T-helper 2 cell treated with Interferon-gamma antibody and Interleukin-4, amounts not matched to agents 5 μg/mL and 100 μg/mL, for 36 hours (primary cell): ENCODE data around the gene SOD3.

Experiments
- DNase-seq: peaks from one replicate; pipeline ENCODE4 v3.0.0; 2021; ENCODE audit warnings: low spot score
- H3K27ac Mint-ChIP-seq: one replicate; pipeline ENCODE4 v1.8.0; 2021; ENCODE audit warnings: mild to moderate bottlenecking, mixed read lengths
- H3K27me3 Mint-ChIP-seq: one replicate; pipeline ENCODE4 v1.8.0; 2021; ENCODE audit warnings: low read depth, mixed read lengths
- H3K36me3 Mint-ChIP-seq: one replicate; pipeline ENCODE4 v1.8.0; 2021; ENCODE audit warnings: low read depth, mixed read lengths
- H3K4me1 Mint-ChIP-seq: one replicate; pipeline ENCODE4 v1.8.0; 2021; ENCODE audit warnings: low read depth, mixed read lengths
- H3K4me3 Mint-ChIP-seq: one replicate; pipeline ENCODE4 v1.8.0; 2022; ENCODE audit warnings: mild to moderate bottlenecking, moderate library complexity, mixed read lengths
- H3K9me3 Mint-ChIP-seq: one replicate; pipeline ENCODE4 v1.8.0; 2021; ENCODE audit warnings: mixed read lengths

Gene SOD3

DNA sequence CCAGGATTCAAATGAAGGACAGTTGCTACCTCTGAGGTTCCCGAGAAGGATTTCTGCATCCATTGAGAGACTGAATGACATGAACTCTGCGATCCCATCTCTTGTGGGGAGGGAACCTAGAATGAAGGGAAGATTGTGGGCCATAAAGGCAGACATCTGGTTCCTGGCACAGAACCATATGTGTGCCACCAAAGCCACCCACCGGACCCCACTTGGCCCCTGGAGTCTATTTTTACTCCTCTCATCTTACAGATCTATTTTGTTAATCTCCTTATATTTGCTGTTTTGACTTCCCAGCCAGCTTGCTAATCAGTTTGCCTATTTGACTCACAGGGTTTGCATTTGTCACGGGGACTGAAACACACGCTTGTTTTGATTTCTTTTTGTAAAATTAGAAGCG is 7.3 kb downstream of the SOD3 start:
- no peak for DNase-seq
- H3K9me3 Mint-ChIP-seq, result no peaks in the 10 kb centered on the region
- H3K4me1 Mint-ChIP-seq, result no peaks in the 10 kb centered on the region
- H3K27ac Mint-ChIP-seq, result no peak overlapping the region
- no peak overlapping the region for H3K4me3 Mint-ChIP-seq
- no peaks in the 10 kb centered on the region for H3K36me3 Mint-ChIP-seq
- H3K27me3 Mint-ChIP-seq, result peaks cover 27% of the 10 kb centered on the region

DNA sequence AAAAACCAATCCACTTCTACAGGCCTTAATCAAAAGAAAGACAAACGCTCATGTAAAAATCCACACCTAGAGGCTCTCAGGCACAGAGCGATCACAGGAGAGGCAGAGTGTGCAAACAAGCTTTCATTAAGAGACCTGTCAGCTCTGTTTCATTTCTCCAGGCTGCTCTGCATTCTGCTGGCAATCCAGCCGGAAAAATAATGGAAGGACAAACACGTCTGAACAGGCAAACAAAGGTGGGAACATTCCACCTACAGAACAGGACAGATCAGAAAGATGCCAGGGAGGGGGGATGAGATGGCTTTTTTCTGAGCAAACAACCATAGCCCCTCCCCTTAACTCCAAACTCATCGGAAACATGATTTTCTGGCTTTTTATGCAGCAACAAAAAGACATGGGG is 9.7 kb downstream of the SOD3 start:
- DNase-seq, result no peak
- Mint-ChIP-seq H3K9me3 (no peaks in the 10 kb centered on the region), H3K27ac (no peak overlapping the region), H3K27me3 (peaks cover 18% of the 10 kb centered on the region), H3K4me1 (no peaks in the 10 kb centered on the region), H3K36me3 (no peaks in the 10 kb centered on the region), H3K4me3 (no peak overlapping the region)

DNA sequence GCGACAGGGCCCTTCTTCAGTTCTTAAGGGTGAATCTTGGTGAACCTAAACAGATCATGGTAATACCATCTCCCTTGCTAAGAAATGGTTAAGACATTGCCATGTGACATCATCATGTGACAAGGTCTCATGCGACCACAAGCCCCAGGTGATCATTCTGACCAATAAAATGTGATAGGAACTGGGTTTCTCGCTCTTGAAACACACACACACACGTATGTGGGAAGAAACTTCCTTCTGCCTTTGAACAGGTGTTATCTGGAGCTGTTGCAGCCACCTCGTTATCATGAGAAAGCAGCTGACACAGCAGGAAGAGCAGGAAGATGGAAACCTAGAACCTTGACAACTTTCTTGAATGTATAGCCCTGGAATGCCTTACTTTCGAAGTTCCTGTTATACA is 10.2 kb downstream of the SOD3 start:
- no peaks in the 10 kb centered on the region for H3K4me1 Mint-ChIP-seq
- peaks cover 14% of the 10 kb centered on the region for H3K27me3 Mint-ChIP-seq
- no peak for DNase-seq
- no peak overlapping the region for H3K27ac Mint-ChIP-seq
- no peaks in the 10 kb centered on the region for H3K9me3 Mint-ChIP-seq
- no peaks in the 10 kb centered on the region for H3K36me3 Mint-ChIP-seq
- no peak overlapping the region for H3K4me3 Mint-ChIP-seq

DNA sequence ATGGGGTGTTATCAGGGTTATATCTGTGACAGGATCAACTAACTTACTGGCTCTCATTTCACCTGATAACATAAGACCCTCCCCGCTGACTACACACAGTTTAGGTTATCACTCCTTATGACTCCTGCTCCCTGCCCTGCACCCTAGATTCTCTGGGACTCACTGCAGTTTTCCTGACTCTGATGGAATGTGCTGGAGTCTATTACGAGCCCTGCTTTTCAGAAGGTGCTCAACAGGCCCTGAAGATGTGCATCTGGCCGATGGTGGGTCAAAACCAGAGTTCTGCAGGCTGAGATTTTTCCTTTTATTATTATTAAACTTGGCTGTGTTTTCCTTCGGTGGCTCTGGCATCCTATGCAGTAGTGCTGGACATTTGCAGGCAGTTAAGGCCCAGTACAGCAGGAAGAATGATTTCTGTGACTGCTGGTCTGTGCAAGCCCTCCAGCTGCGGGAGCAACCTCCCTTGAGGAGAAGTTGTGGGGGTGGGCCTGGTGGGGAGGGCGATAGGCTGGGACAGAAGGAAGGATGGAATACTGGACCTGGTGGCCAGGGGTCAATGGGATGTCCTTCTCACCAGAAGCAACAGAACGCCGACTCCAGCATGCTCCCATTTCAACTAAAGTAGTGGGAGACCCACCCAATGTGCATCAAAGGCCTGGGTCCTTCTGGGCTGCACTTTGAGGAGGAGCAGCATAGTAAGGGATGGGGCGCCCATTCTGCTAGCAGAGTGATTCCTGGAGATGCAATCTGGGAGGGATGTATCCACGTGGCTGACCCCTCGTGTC is 11.0 kb downstream of the SOD3 start:
- no peak for DNase-seq
- peaks cover 7% of the 10 kb centered on the region for H3K27me3 Mint-ChIP-seq
- H3K36me3 Mint-ChIP-seq, result no peaks in the 10 kb centered on the region
- no peaks in the 10 kb centered on the region for H3K4me1 Mint-ChIP-seq
- H3K4me3 Mint-ChIP-seq, result no peak overlapping the region
- no peaks in the 10 kb centered on the region for H3K9me3 Mint-ChIP-seq
- no peak overlapping the region for H3K27ac Mint-ChIP-seq

DNA sequence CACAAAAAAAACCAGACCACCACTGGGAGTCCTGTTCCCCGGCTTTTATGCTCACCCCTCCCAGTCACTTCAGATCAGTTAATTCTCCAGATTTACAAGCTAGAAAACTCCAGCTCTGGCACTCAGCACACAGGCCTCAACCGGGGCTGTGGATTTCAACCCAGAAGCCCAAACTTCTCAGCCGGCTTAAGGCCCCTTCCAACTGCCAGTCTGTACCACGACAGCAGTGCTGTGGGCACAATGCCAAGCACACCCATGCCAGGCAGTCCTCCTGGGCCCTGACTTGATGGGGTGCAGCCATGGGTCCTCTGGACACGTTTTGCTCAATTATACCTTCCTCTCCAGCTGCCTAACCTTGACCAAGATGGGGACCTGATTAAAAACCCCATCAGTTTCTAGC is 12.2 kb downstream of the SOD3 start:
- DNase-seq, result no peak
- no peaks in the 10 kb centered on the region for H3K4me1 Mint-ChIP-seq
- H3K9me3 Mint-ChIP-seq, result no peaks in the 10 kb centered on the region
- no peaks in the 10 kb centered on the region for H3K36me3 Mint-ChIP-seq
- H3K27ac Mint-ChIP-seq, result no peak overlapping the region
- H3K4me3 Mint-ChIP-seq, result no peak overlapping the region
- peaks cover under 1% of the 10 kb centered on the region for H3K27me3 Mint-ChIP-seq

DNA sequence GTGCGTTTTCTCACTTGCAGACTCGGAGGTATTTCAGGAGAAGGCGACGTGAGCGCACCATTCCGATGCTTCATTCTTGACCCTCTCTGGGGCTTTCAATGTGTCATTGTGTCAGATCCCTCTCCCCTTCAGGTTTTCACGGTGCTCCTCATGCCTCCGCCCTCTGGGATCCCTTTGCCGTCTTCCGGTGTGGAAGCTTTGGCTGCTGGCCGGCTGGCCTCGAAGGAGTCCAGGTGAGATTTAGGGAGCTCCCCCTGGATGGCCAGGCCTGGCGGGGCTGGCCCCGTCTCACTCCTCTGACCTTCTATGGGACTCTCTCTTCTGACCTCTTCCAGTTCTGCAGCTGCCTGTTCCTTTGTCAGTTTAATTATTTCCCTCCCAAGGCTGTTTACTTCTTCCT is 12.9 kb downstream of the SOD3 start:
- H3K27ac Mint-ChIP-seq, result no peak overlapping the region
- no peak for DNase-seq
- H3K4me3 Mint-ChIP-seq, result no peak overlapping the region
- H3K9me3 Mint-ChIP-seq, result no peaks in the 10 kb centered on the region
- H3K27me3 Mint-ChIP-seq, result no peaks in the 10 kb centered on the region
- H3K36me3 Mint-ChIP-seq, result no peaks in the 10 kb centered on the region
- H3K4me1 Mint-ChIP-seq, result no peaks in the 10 kb centered on the region

DNA sequence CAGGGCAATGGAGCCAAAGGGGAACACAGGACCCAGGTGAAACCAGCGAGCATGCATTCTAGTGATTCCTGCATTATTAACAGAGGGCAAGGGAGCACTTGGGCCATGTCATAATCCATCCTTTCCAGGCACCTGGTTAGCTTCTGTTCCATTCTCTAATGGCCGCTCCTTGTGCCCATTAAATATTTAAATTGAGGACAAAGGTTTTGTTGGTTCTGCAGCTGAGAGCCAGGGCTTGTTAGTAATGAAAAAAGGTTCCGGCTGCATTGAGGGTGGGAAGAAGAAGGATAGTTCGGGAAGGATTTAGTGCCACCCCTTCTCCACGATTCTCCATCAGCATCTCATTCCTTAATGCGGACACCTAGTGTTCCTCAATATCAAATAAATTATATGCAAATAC is 13.6 kb downstream of the SOD3 start:
- no peak overlapping the region for H3K4me3 Mint-ChIP-seq
- H3K9me3 Mint-ChIP-seq, result no peaks in the 10 kb centered on the region
- H3K36me3 Mint-ChIP-seq, result no peaks in the 10 kb centered on the region
- H3K27ac Mint-ChIP-seq, result no peak overlapping the region
- no peaks in the 10 kb centered on the region for H3K4me1 Mint-ChIP-seq
- H3K27me3 Mint-ChIP-seq, result no peaks in the 10 kb centered on the region
- DNase-seq, result no peak

DNA sequence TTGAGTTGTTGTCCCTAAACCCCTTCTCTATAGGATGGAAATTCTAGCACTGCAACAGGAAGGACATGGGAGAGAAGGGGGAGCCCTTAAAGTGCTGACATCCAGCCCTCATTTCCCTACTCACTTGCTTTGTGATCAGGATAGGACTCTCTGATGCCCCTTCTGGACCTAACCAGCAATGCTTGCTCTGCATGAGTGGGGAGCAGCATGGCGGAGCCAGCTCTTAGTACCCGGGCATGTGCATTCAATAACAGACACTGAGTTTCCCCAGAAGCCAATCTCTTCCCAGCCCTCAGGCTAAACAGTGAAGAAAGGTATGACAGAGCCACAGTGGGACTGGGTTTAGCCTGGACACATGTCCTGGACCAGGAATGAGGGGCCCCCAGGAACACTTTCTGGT is 14.0 kb downstream of the SOD3 start:
- H3K4me1 Mint-ChIP-seq, result no peaks in the 10 kb centered on the region
- no peaks in the 10 kb centered on the region for H3K9me3 Mint-ChIP-seq
- no peak for DNase-seq
- no peak overlapping the region for H3K4me3 Mint-ChIP-seq
- H3K27me3 Mint-ChIP-seq, result no peaks in the 10 kb centered on the region
- H3K36me3 Mint-ChIP-seq, result no peaks in the 10 kb centered on the region
- no peak overlapping the region for H3K27ac Mint-ChIP-seq

DNA sequence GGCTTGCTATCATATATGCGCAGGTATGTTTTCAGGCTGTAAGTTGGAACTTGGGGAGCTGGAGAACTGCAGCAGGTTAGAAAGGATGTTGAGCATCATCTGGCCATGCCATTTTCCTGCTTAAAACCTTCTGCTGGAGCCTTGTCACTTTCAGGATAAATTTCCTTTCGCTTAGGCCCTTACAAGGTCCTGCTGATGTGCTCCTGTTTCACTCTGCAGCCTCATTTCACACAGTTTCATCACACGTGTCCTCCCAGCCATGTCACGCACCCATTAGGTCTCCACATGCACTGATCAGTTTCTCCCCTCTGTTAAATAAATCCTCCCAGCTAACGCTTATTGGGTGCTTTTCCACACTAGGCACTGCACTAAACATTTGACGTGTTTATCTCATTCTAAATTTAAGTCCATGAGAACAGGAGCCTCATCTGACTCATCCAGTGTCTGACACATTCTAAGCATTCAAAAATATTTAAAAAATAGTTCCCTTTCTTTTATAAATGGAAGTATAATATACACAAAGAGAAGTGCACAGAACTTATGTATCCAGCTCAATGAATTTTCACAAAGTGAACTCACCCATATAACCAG is 14.5 kb downstream of the SOD3 start:
- H3K4me3 Mint-ChIP-seq, result no peak overlapping the region
- H3K36me3 Mint-ChIP-seq, result no peaks in the 10 kb centered on the region
- no peaks in the 10 kb centered on the region for H3K4me1 Mint-ChIP-seq
- H3K27ac Mint-ChIP-seq, result no peak overlapping the region
- no peak for DNase-seq
- no peaks in the 10 kb centered on the region for H3K27me3 Mint-ChIP-seq
- no peaks in the 10 kb centered on the region for H3K9me3 Mint-ChIP-seq

DNA sequence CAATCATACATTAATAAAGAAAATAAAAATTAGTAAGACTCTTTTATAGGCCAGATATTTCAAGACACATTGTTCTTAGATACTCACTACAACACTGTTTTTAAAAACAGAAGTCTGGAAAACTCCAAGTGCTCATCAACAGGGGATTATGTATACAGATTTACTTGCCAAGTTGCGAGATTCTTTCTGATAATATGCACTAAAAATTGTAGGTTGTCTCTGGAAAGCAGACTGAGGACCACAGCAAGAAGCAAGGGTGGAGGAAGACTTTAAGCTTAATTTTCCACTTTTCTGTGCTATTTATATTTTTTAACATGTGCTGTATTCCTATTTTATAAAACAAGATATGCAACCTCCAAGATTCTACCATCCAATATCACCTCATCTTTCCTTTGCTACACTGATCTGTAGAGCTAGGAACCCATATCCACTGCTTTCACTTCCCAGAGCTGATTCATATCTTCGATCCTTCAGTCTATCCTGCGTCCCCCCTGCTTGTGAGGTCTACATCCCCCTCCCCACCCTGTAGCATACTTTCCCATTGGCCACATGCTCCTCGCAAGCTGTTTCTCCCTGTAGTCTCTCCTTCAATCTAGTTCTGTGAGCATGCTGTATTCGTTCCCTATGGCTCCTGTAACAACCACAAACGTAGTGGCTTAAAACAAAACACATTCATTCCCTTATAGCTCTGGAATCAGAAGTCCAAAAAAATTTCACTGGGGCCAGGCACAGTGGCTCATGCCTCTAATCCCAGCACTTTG is 15.7 kb downstream of the SOD3 start:
- no peak overlapping the region for H3K27ac Mint-ChIP-seq

DNA sequence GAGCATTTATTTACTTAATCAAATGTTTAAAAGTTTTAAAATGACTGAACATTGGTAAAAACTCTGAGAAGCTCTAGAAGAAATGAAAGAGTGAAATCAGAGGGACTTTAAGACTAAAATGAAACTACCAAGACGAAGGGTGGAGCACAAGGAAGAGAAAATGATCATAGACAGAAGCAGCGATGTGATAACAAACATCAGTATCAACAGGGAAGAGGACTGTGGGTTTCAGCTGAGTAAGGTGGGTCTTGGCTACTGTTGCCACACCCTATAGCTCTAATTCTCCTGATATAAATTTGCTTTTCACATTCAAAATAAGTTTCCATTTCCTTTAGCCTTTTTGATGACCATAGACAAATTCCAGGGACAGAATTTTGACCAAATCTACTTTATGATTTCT is 18.4 kb downstream of the SOD3 start:
- Mint-ChIP-seq H3K9me3 (no peaks in the 10 kb centered on the region), H3K27me3 (no peaks in the 10 kb centered on the region), H3K4me1 (no peaks in the 10 kb centered on the region), H3K27ac (no peak overlapping the region), H3K4me3 (no peak overlapping the region), H3K36me3 (no peaks in the 10 kb centered on the region)
- no peak for DNase-seq

More for the DNA sequence above, 15.7 kb downstream of the SOD3 start:
- Mint-ChIP-seq H3K4me1 (no peaks in the 10 kb centered on the region), H3K36me3 (no peaks in the 10 kb centered on the region), H3K27me3 (no peaks in the 10 kb centered on the region), H3K4me3 (no peak overlapping the region), H3K9me3 (no peaks in the 10 kb centered on the region)
- DNase-seq, result no peak

DNA sequence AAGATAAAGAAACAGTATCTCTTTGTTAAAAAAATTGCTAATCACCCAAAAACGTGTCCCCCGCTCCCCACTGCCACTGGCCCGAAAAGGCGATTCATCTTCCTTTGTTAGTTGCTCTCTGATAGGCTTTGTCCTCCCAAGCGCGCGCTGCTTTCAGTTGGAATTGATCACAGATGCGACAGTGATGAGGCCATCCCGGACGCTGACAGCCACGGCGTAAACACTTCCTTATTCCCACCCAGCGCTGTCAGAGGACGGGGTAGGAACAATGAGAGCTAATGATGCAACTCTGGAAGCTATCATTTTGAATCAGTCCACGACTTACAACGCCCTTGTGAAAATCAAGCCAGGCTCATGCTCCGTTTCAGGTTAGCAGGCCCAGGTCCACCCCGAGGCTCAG is 21.4 kb downstream of the SOD3 start:
- Mint-ChIP-seq H3K36me3 (no peaks in the 10 kb centered on the region), H3K9me3 (no peaks in the 10 kb centered on the region), H3K27me3 (peaks cover 2% of the 10 kb centered on the region), H3K27ac (no peak overlapping the region), H3K4me3 (no peak overlapping the region), H3K4me1 (no peaks in the 10 kb centered on the region)
- DNase-seq, result no peak

DNA sequence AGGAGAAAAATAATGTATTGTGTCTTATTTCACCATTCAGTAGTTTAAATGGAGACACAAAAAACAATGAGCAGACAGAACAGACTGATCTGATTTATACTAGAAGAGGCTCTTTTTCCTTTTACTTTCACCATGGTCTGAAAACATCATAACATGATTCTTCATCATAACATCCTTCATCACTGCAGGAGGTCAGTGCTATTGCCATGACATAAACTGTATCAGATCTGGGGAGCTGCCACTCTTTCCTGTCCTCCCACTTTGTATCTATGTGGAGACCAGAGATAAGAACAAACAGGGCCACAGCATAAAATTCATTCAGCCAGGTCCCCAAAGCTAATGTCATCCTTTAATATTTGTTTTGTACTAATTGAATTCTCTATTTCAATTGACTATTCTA is 25.2 kb downstream of the SOD3 start:
- no peaks in the 10 kb centered on the region for H3K36me3 Mint-ChIP-seq
- no peak overlapping the region for H3K4me3 Mint-ChIP-seq
- no peak overlapping the region for H3K27ac Mint-ChIP-seq
- no peak for DNase-seq
- no peaks in the 10 kb centered on the region for H3K9me3 Mint-ChIP-seq
- H3K27me3 Mint-ChIP-seq, result peaks cover 2% of the 10 kb centered on the region
- no peaks in the 10 kb centered on the region for H3K4me1 Mint-ChIP-seq

DNA sequence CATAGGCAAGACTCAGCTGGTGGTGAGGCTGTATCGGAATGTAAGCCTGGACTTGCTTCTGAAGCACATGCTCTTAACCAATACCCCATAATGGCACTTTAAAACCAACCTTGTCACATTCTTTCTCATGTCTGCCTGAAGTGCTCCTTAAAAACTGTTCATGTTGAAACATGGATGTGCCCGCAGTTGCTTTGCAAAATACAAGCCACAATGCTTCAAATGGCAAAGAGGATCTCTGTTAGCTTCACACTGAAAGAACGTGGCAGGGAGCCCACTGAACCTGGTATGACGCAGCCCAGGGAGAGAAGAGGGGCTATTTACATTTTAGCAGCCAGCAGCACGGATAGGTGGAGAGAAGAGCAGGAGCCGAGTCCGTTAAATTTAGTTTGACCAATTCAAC is 29.3 kb downstream of the SOD3 start:
- Mint-ChIP-seq H3K27ac (no peak overlapping the region), H3K9me3 (no peaks in the 10 kb centered on the region)
- DNase-seq, result no peak

More for the DNA sequence above, 29.3 kb downstream of the SOD3 start:
- H3K36me3 Mint-ChIP-seq, result no peaks in the 10 kb centered on the region
- no peak overlapping the region for H3K4me3 Mint-ChIP-seq
- no peaks in the 10 kb centered on the region for H3K4me1 Mint-ChIP-seq
- peaks cover 2% of the 10 kb centered on the region for H3K27me3 Mint-ChIP-seq
